Astrocyte (in vitro differentiated cells and primary cell): ENCODE results near the gene CR1L. TPM values are rescaled to one million over a fixed set of nuclear protein-coding genes. Genes with fewer than 3 reads are reported as not detected.

Experiments used
- DNase-seq: peaks from one replicate; pipeline ENCODE4 v3.0.0-alpha.2; 2010; ENCODE audit warnings: low read depth
- FAIRE-seq: peaks from 2 replicates; lab custom pipeline; 2011; peaks lifted over from hg19 to GRCh38; lab: Jason Lieb, UNC
- H2AFZ ChIP-seq: 2 replicates; pipeline ENCODE4 v1.6.0; 2012; ENCODE audit warnings: low read depth, low read length, inconsistent platforms
- H3K27ac ChIP-seq: 2 replicates; pipeline ENCODE4 v1.5.1; 2011; ENCODE audit warnings: low read depth, low read length, inconsistent platforms
- H3K27me3 ChIP-seq: 2 replicates; pipeline ENCODE4 v1.6.0; 2011; ENCODE audit warnings: low read length, inconsistent platforms; ENCODE audit not compliant: insufficient read depth
- H3K36me3 ChIP-seq: 2 replicates; pipeline ENCODE4 v1.5.1; 2011; ENCODE audit warnings: low read length, inconsistent platforms; ENCODE audit not compliant: insufficient read depth
- H3K4me1 ChIP-seq: 2 replicates; pipeline ENCODE4 v1.5.1; 2011; ENCODE audit warnings: low read length, inconsistent platforms; ENCODE audit not compliant: insufficient read depth
- H3K4me2 ChIP-seq: 2 replicates; pipeline ENCODE4 v1.6.0; 2012; ENCODE audit warnings: low read length, inconsistent platforms
- H3K4me3 ChIP-seq: 2 replicates; pipeline ENCODE4 v1.5.1; 2011; ENCODE audit warnings: low read depth, mild to moderate bottlenecking, low read length, inconsistent platforms; ENCODE audit not compliant: insufficient read depth
- H3K79me2 ChIP-seq: 2 replicates; pipeline ENCODE4 v1.6.0; 2012; ENCODE audit warnings: mild to moderate bottlenecking, low read length, inconsistent platforms; ENCODE audit not compliant: insufficient read depth
- H3K9ac ChIP-seq: 2 replicates; pipeline ENCODE4 v1.6.0; 2012; ENCODE audit warnings: mild to moderate bottlenecking, low read length, inconsistent platforms
- H3K9me3 ChIP-seq: 2 replicates; pipeline ENCODE4 v1.5.1; 2012; ENCODE audit warnings: low read depth, mild to moderate bottlenecking, low read length, inconsistent platforms; ENCODE audit not compliant: insufficient read depth
- H4K20me1 ChIP-seq: 2 replicates; pipeline ENCODE4 v1.6.0; 2012; ENCODE audit warnings: low read length, inconsistent platforms; ENCODE audit not compliant: insufficient read depth
- H3K27ac Mint-ChIP-seq: one replicate; pipeline ENCODE4 v1.8.0; 2021; ENCODE audit warnings: mild to moderate bottlenecking, mixed read lengths; ENCODE audit not compliant: unreplicated experiment
- H3K27me3 Mint-ChIP-seq: one replicate; pipeline ENCODE4 v1.8.0; 2021; ENCODE audit warnings: low read depth, mixed read lengths; ENCODE audit not compliant: unreplicated experiment
- H3K36me3 Mint-ChIP-seq: one replicate; pipeline ENCODE4 v1.8.0; 2021; ENCODE audit warnings: low read depth, mixed read lengths; ENCODE audit not compliant: unreplicated experiment
- H3K4me1 Mint-ChIP-seq: one replicate; pipeline ENCODE4 v1.8.0; 2021; ENCODE audit warnings: low read depth, mixed read lengths; ENCODE audit not compliant: unreplicated experiment
- H3K4me3 Mint-ChIP-seq: one replicate; pipeline ENCODE4 v1.8.0; 2021; ENCODE audit warnings: mild to moderate bottlenecking, moderate library complexity, mixed read lengths; ENCODE audit not compliant: unreplicated experiment
- H3K9me3 Mint-ChIP-seq: one replicate; pipeline ENCODE4 v1.8.0; 2021; ENCODE audit warnings: mild to moderate bottlenecking, mixed read lengths; ENCODE audit not compliant: unreplicated experiment
- CTCF ChIP-seq: IDR thresholded peaks from 2 replicates; pipeline ENCODE4 v1.5.1; 2011; ENCODE audit warnings: low read depth, mild to moderate bottlenecking, inconsistent platforms, low read length, moderate library complexity; ENCODE audit not compliant: insufficient read depth
- EZH2 ChIP-seq: IDR thresholded peaks from 2 replicates; pipeline ENCODE4 v1.6.1; 2012; ENCODE audit warnings: mild to moderate bottlenecking, low read length, inconsistent platforms; ENCODE audit not compliant: insufficient read depth
- total RNA-seq: library from RNA; stranded (reverse); gene quantifications from 2 replicates; pipeline ENCODE4 v1.2.1, GENCODE V29; 2021

The CR1L gene
- total RNA-seq, 1 donor from 2014 or later: not detected

DNA sequence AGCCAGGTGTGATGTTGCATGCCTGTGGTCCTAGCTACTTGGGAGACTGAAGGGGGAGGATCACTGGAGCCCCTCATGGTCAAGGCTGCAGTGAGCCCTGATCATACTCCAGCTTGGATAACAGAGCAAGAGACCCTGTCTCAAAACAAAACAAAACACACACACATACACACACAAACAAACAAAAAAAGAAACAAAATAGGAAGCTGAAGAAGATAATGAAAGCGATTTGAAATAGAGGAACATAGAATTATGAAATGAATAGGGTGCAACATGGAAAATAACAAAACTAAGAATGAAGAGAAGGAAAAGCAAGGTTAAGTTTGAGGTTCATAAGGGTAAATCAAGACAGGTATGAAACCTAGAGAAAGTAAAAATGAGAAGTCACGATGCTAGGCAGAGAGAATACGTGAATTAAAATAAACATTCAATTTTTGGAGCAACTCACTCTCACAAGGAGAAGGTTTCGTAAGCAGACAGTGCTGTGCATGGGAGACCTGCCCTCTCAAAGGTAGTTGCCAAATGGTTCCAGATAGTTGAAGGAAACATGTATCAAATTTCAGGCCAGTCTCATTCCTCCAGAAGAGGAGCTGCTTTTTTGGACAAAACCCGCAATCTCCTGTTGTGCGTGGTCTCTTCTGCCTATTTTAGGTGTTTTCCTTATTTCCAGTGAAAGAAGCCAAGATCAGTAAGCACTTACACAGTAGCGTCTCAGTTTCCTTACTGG lies 110.2 kb downstream of the CR1L start:
- Histone ChIP-seq H3K79me2 (peaks cover 51% of the 10 kb centered on the region), H3K27me3 (no peaks in the 10 kb centered on the region), H3K4me2 (no peak overlapping the region), H2AFZ (no peak overlapping the region), H3K4me3 (no peak overlapping the region), H3K27ac (no peak overlapping the region), H3K9me3 (no peaks in the 10 kb centered on the region), H3K4me1 (peaks cover 8% of the 10 kb centered on the region), H4K20me1 (peaks cover 48% of the 10 kb centered on the region), H3K36me3 (peaks cover 5% of the 10 kb centered on the region), H3K9ac (no peak overlapping the region)
- peaks cover under 1% of the 10 kb centered on the region for H3K36me3 Mint-ChIP-seq
- no peak overlapping the region for H3K4me3 Mint-ChIP-seq
- no peak for FAIRE-seq
- DNase-seq: peak; percentile 0
- no peak for TF ChIP-seq EZH2
- no peaks in the 10 kb centered on the region for H3K9me3 Mint-ChIP-seq
- no peaks in the 10 kb centered on the region for H3K27me3 Mint-ChIP-seq
- no peak overlapping the region for H3K27ac Mint-ChIP-seq
- H3K4me1 Mint-ChIP-seq: peaks cover 21% of the 10 kb centered on the region

GRCh38 chr1:207755846-207756693 lies 111.1 kb downstream of the CR1L start:
- no peak overlapping the region for H2AFZ ChIP-seq
- TF ChIP-seq CTCF (no peak), EZH2 (no peak)
- H3K4me2 ChIP-seq: no peak overlapping the region
- no peak overlapping the region for H3K4me3 ChIP-seq
- peaks cover 8% of the 10 kb centered on the region for H3K4me1 ChIP-seq
- peaks cover 51% of the 10 kb centered on the region for H3K79me2 ChIP-seq
- H3K27ac Mint-ChIP-seq: no peak overlapping the region
- no peak overlapping the region for H3K27ac ChIP-seq
- peaks cover 48% of the 10 kb centered on the region for H4K20me1 ChIP-seq
- H3K9me3 ChIP-seq: no peaks in the 10 kb centered on the region
- FAIRE-seq (no peak), DNase-seq (no peak)
- no peak overlapping the region for H3K4me3 Mint-ChIP-seq
- no peak overlapping the region for H3K9ac ChIP-seq
- no peaks in the 10 kb centered on the region for H3K27me3 ChIP-seq
- H3K9me3 Mint-ChIP-seq: no peaks in the 10 kb centered on the region
- H3K36me3 Mint-ChIP-seq: peaks cover 5% of the 10 kb centered on the region
- no peaks in the 10 kb centered on the region for H3K27me3 Mint-ChIP-seq
- peaks cover 21% of the 10 kb centered on the region for H3K4me1 Mint-ChIP-seq
- peaks cover 10% of the 10 kb centered on the region for H3K36me3 ChIP-seq

- Histone ChIP-seq H3K9ac (no peak overlapping the region), H3K9me3 (no peaks in the 10 kb centered on the region), H3K79me2 (no peaks in the 10 kb centered on the region), H3K4me3 (no peak overlapping the region), H2AFZ (no peak overlapping the region), H3K27ac (no peak overlapping the region), H3K4me1 (no peaks in the 10 kb centered on the region), H4K20me1 (no peaks in the 10 kb centered on the region), H3K4me2 (no peak overlapping the region), H3K27me3 (no peaks in the 10 kb centered on the region), H3K36me3 (peaks cover 13% of the 10 kb centered on the region)
- Mint-ChIP-seq H3K9me3 (no peaks in the 10 kb centered on the region), H3K27ac (no peak overlapping the region), H3K4me3 (no peak overlapping the region), H3K36me3 (peaks cover 34% of the 10 kb centered on the region), H3K27me3 (no peaks in the 10 kb centered on the region), H3K4me1 (no peaks in the 10 kb centered on the region)
- no peak for DNase-seq
- FAIRE-seq: no peak
- TF ChIP-seq EZH2 (no peak), CTCF (no peak)
Observed at GRCh38 chr1:207762622-207763021, 117.7 kb downstream of the CR1L start.
